SK-N-SH (cell line): ENCODE measurements around the gene TRAK1. TPM values are rescaled to one million over a fixed set of nuclear protein-coding genes. Genes with fewer than 3 reads are reported as not detected.

Experiments
- CTCF ChIA-PET: fragments of 300-600, 350-600 bp; formaldehyde crosslinking; extraction: SDS; loops from one replicate; lab custom pipeline; 2021; lab: Yijun Ruan, JAX
- POLR2A ChIA-PET: fragments of 350-600 bp; sonication (Branson Sonifier 250); formaldehyde crosslinking; extraction: SDS; loops from one replicate; lab custom pipeline; 2020; ENCODE audit warnings: antibody characterized with exemption, inconsistent platforms; lab: Yijun Ruan, JAX
- DNase-seq: peaks from one replicate; pipeline ENCODE4 v3.0.0; 2012
- H2AFZ ChIP-seq: fragments of 200-600 bp; sonication (generic); 2 replicates; pipeline ENCODE4 v1.8.1; 2016; ENCODE audit warnings: antibody characterized with exemption, mild to moderate bottlenecking, low read depth
- H3F3A ChIP-seq: fragments of 200-600 bp; sonication (generic); replicated peaks from 2 replicates; pipeline ENCODE3; 2016; ENCODE audit warnings: antibody characterized with exemption, mild to moderate bottlenecking; ENCODE audit not compliant: insufficient read depth
- H3K27ac ChIP-seq, 2 experiments: fragments of 200-500 bp in 1 of 2; fragments of 200-600 bp in 1 of 2; sonication (Bioruptor generic) in 1 of 2; sonication (generic), shearing (Covaris generic) in 1 of 2; 2 replicates each; pipeline versions ENCODE4 v1.5.1 to v1.6.1; 2014 to 2016; ENCODE audit warnings: low read depth in 2 of 2, inconsistent platforms in 1 of 2, low read length in 1 of 2, mild to moderate bottlenecking in 1 of 2, mixed read lengths in 1 of 2
- H3K27me3 ChIP-seq: fragments of 200-600 bp; sonication (generic), shearing (Covaris generic); 2 replicates; pipeline ENCODE4 v1.6.1; 2016; ENCODE audit warnings: mixed run types; ENCODE audit not compliant: insufficient read depth
- H3K36me3 ChIP-seq, 2 experiments: fragments of 200-500 bp in 1 of 2; fragments of 200-600 bp in 1 of 2; sonication (Bioruptor generic) in 1 of 2; sonication (generic) in 1 of 2; replicated peaks in 1 of 2; 2 replicates each; pipeline versions ENCODE3 to v1.5.1; 2014 to 2016; ENCODE audit warnings: low read length in 1 of 2, mild to moderate bottlenecking in 1 of 2; ENCODE audit not compliant: insufficient read depth in 2 of 2, control insufficient read depth in 1 of 2
- H3K4me1 ChIP-seq, 2 experiments: fragments of 200-500 bp in 1 of 2; fragments of 200-600 bp in 1 of 2; sonication (Bioruptor generic) in 1 of 2; sonication (generic), shearing (Covaris generic) in 1 of 2; 2 replicates each; pipeline versions ENCODE4 v1.5.1 to v1.6.1; 2014 to 2016; ENCODE audit warnings: low read depth in 1 of 2, low read length in 1 of 2, mixed run types in 1 of 2; ENCODE audit not compliant: insufficient read depth in 2 of 2, control insufficient read depth in 1 of 2
- H3K4me2 ChIP-seq: fragments of 200-600 bp; sonication (generic), shearing (Covaris generic); 2 replicates; pipeline ENCODE4 v1.6.1; 2017; ENCODE audit warnings: mixed run types
- H3K4me3 ChIP-seq, 2 experiments: fragments of 200-500 bp in 1 of 2; fragments of 200-600 bp in 1 of 2; sonication (Bioruptor generic) in 1 of 2; sonication (generic), shearing (Covaris generic) in 1 of 2; 2 replicates each; pipeline versions ENCODE4 v1.5.1 to v1.8.1; 2014 to 2016; ENCODE audit warnings: low read depth in 2 of 2, inconsistent platforms in 1 of 2, low read length in 1 of 2, mild to moderate bottlenecking in 1 of 2, mixed read lengths in 1 of 2, moderate library complexity in 1 of 2
- H3K79me2 ChIP-seq: fragments of 200-600 bp; sonication (generic); 2 replicates; pipeline ENCODE4 v1.8.1; 2017; ENCODE audit warnings: mild to moderate bottlenecking; ENCODE audit not compliant: insufficient read depth
- H3K9ac ChIP-seq: fragments of 200-600 bp; sonication (generic); 2 replicates; pipeline ENCODE4 v1.6.1; 2017; ENCODE audit warnings: mixed run types
- H3K9me2 ChIP-seq: fragments of 200-600 bp; sonication (generic); 2 replicates; pipeline ENCODE4 v1.6.1; 2017; ENCODE audit warnings: mixed run types
- H3K9me3 ChIP-seq: fragments of 200-600 bp; sonication (generic); 2 replicates; pipeline ENCODE4 v1.6.1; 2017; ENCODE audit warnings: mixed run types, mild to moderate bottlenecking, moderate library complexity
- H4K20me1 ChIP-seq: fragments of 200-600 bp; sonication (generic); 2 replicates; pipeline ENCODE4 v1.6.1; 2017; ENCODE audit warnings: mild to moderate bottlenecking, mixed run types; ENCODE audit not compliant: insufficient read depth
- CHD2 ChIP-seq: fragments of 150-350 bp; IDR thresholded peaks from 2 replicates; pipeline ENCODE4 v1.6.1; 2018; ENCODE audit warnings: low read length; ENCODE audit not compliant: partially characterized antibody
- ELF1 ChIP-seq: IDR thresholded peaks from 2 replicates; pipeline ENCODE4 v1.4.0; 2012
- EZH2phosphoT487 ChIP-seq: fragments of 200-600 bp; sonication (generic); IDR thresholded peaks from 2 replicates; pipeline ENCODE4 v1.6.1; 2017; ENCODE audit warnings: low read depth, mixed run types, mild to moderate bottlenecking, antibody characterized with exemption, moderate library complexity, borderline replicate concordance
- FOSL2 ChIP-seq: IDR thresholded peaks from 2 replicates; pipeline ENCODE4 v1.4.0; 2012; ENCODE audit warnings: low read depth, mild to moderate bottlenecking, moderate library complexity, borderline replicate concordance
- GABPA ChIP-seq: IDR thresholded peaks from 2 replicates; pipeline ENCODE4 v1.4.0; 2012; ENCODE audit warnings: low read depth, mild to moderate bottlenecking
- GATA2 ChIP-seq: sonication (generic); formaldehyde crosslinking; IDR thresholded peaks from 2 replicates; pipeline ENCODE4 v1.5.0; 2020; ENCODE audit warnings: mild to moderate bottlenecking, missing genetic modification reagents
- JUND ChIP-seq: IDR thresholded peaks from 2 replicates; pipeline ENCODE4 v1.4.0; 2012
- MXI1 ChIP-seq: IDR thresholded peaks from 2 replicates; pipeline ENCODE4 v1.6.1; 2012; ENCODE audit warnings: mild to moderate bottlenecking, low read depth, low read length, improper control_type of control experiment
- NRF1 ChIP-seq: IDR thresholded peaks from 2 replicates; pipeline ENCODE4 v1.6.1; 2012; ENCODE audit warnings: low read depth, mild to moderate bottlenecking, low read length
- POLR2AphosphoS5 ChIP-seq: IDR thresholded peaks from 2 replicates; pipeline ENCODE4 v1.6.1; 2012; ENCODE audit warnings: low read depth, low read length
- RAD21 ChIP-seq: IDR thresholded peaks from 2 replicates; pipeline ENCODE4 v1.6.1; 2012; ENCODE audit warnings: mild to moderate bottlenecking, low read length
- RCOR1 ChIP-seq: fragments of 150-350 bp; IDR thresholded peaks from 2 replicates; pipeline ENCODE4 v1.6.1; 2017; ENCODE audit warnings: antibody characterized with exemption, low read length
- RFX5 ChIP-seq: IDR thresholded peaks from 2 replicates; pipeline ENCODE4 v1.6.1; 2012; ENCODE audit warnings: mild to moderate bottlenecking, improper control_type of control experiment, low read length
- TCF12 ChIP-seq: IDR thresholded peaks from 2 replicates; pipeline ENCODE4 v1.4.0; 2012
- TEAD4 ChIP-seq: IDR thresholded peaks from 2 replicates; pipeline ENCODE4 v1.4.0; 2012; ENCODE audit warnings: mild to moderate bottlenecking, borderline replicate concordance; ENCODE audit not compliant: insufficient read depth
- WGBS: methylation state at CpG from one replicate; pipeline ENCODE4 v1.1.6; 2017; ENCODE audit warnings: low lambda C conversion rate; 5-methylcytosine and 5-hydroxymethylcytosine counted together
- polyA plus RNA-seq, 3 experiments: library from polyadenylated mRNA; depleted of rRNA; stranded (reverse); fragments of >200 nt; gene quantifications; 2 replicates each; pipeline ENCODE4 v1.2.3, GENCODE V29; 2012
- TF ChIP-seq, protein P1 (sequence below): fragments of 150-350 bp; IDR thresholded peaks from 2 replicates; pipeline ENCODE4 v1.6.1; 2017; ENCODE audit warnings: antibody characterized with exemption, low read length, low read depth, borderline replicate concordance
- TF ChIP-seq, protein P2 (sequence below): IDR thresholded peaks from 2 replicates; pipeline ENCODE4 v1.4.0; 2012; ENCODE audit warnings: low read depth, borderline replicate concordance
- TF ChIP-seq, protein P3 (sequence below): IDR thresholded peaks from 2 replicates; pipeline ENCODE4 v1.4.0; 2012; ENCODE audit warnings: low read depth

The TRAK1 gene
- polyA plus RNA-seq, 1 of the 3 experiments (the other 2 are of a cell fraction): 12.5 TPM

DNA sequence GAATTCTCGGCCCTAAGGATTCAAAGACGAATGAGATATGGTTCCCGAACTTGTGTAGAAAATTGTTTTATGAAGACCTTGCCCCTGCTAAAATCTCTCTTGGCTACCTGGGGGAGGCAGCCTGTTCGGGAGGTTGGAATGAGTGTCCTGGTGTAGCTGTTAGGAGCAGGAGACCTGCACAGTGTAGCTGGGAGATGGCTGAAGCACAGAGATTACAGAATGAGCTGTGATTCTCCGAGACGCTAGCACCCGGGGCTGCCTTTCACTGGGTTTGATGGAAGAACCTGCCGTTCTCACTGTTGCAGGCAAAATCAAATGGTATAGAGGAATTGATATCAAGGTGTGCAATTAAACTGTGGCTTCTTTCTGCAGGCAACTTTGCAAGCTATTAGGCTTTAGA, 68.0 kb downstream of the TRAK1 start:
- Histone ChIP-seq H3K9me2 (no peaks in the 10 kb centered on the region), H3K4me2 (no peak overlapping the region)
- TF ChIP-seq POLR2AphosphoS5: no peak
- TF ChIP-seq TEAD4: no peak
- TF ChIP-seq GABPA: no peak
- TF ChIP-seq MXI1: no peak
- no peak for TF ChIP-seq RAD21
- no peak for TF ChIP-seq ELF1
- TF ChIP-seq FOSL2: no peak
- no peak for TF ChIP-seq GATA2 (CRISPR knock-in tag)
- TF ChIP-seq, protein P1, sequence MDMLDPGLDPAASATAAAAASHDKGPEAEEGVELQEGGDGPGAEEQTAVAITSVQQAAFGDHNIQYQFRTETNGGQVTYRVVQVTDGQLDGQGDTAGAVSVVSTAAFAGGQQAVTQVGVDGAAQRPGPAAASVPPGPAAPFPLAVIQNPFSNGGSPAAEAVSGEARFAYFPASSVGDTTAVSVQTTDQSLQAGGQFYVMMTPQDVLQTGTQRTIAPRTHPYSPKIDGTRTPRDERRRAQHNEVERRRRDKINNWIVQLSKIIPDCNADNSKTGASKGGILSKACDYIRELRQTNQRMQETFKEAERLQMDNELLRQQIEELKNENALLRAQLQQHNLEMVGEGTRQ: no peak
- TF ChIP-seq JUND: no peak
- no peak for TF ChIP-seq CHD2
- TF ChIP-seq EZH2phosphoT487: no peak
- no peak for TF ChIP-seq TCF12
- TF ChIP-seq RFX5: no peak
- TF ChIP-seq RCOR1: no peak
- TF ChIP-seq, protein P2, sequence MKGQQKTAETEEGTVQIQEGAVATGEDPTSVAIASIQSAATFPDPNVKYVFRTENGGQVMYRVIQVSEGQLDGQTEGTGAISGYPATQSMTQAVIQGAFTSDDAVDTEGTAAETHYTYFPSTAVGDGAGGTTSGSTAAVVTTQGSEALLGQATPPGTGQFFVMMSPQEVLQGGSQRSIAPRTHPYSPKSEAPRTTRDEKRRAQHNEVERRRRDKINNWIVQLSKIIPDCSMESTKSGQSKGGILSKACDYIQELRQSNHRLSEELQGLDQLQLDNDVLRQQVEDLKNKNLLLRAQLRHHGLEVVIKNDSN: no peak
- TF ChIP-seq NRF1: no peak
- TF ChIP-seq, protein P3, sequence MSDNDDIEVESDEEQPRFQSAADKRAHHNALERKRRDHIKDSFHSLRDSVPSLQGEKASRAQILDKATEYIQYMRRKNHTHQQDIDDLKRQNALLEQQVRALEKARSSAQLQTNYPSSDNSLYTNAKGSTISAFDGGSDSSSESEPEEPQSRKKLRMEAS: no peak
- TF ChIP-seq, all 33 proteins: peak for 0
- Histone ChIP-seq H3F3A (peaks cover 7% of the 10 kb centered on the region), H3K4me3 (no peak overlapping the region; a peak in 1 of 4 replicates), H3K9me3 (no peaks in the 10 kb centered on the region), H3K27ac (peak overlapping the region in 1 of 2 experiments; percentile 83; a peak in 2 of 4 replicates), H3K9ac (no peak overlapping the region), H3K27me3 (no peaks in the 10 kb centered on the region), H3K79me2 (no peaks in the 10 kb centered on the region; the same call in 1 of the 2 replicates), H3K4me1 (peaks cover 3 to 29% of the 10 kb centered on the region in 2 experiments; a peak in 3 of 4 replicates), H3K36me3 (no peaks in the 10 kb centered on the region), H4K20me1 (no peaks in the 10 kb centered on the region), H2AFZ (no peak overlapping the region)
- CTCF ChIA-PET: interaction anchor here (1.2 to 2.8 kb wide), 4 partner anchors 27 to 59 kb away, joined by 4 to 11 read pairs (median 8); no protein-coding TSS in a partner anchor
- WGBS: 69% methylated on average over 8 of the region's 8 CpGs
- DNase-seq: peak; percentile 37
- POLR2A ChIA-PET: interaction anchor here (0.6 kb wide), 1 partner anchor 48 kb away, joined by 5 read pairs; no protein-coding TSS in a partner anchor
